HCT116 (cell line): ENCODE data around the gene RNF212B. TPM values are rescaled to one million over a fixed set of nuclear protein-coding genes. Genes with fewer than 3 reads are reported as not detected.

ENCODE experiments used
- ATAC-seq: fragments of 200-7000 bp; cut with Tn5 transposase; 2 replicates; pipeline ENCODE4 v1.9.1; 2020; ENCODE audit warnings: mild to moderate bottlenecking, moderate library complexity
- BruUV-seq: library from RNA; stranded (reverse); fragments of 400-500 nt; replicated peaks from 2 replicates; lab custom pipeline; 2021; lab: Mats Ljungman, UMichigan
- CTCF ChIA-PET: fragments of 300-600 bp; sonication (Branson Sonifier 250); formaldehyde crosslinking; loops from one replicate; lab custom pipeline; 2021; ENCODE audit warnings: antibody characterized with exemption; lab: Charles Lee
- POLR2A ChIA-PET: fragments of 300-600, 350-600 bp; sonication (Branson Sonifier 250); formaldehyde crosslinking; loops from one replicate; lab custom pipeline; 2021; ENCODE audit warnings: antibody characterized with exemption; lab: Charles Lee
- RAD21 ChIA-PET, 2 experiments: fragments of 300-600 bp; sonication (Branson Sonifier 250); formaldehyde crosslinking; loops; one replicate each; lab custom pipeline; 2023; ENCODE audit warnings: low total read pairs in 2 of 2; ENCODE audit not compliant: uncharacterized antibody in 2 of 2, unreplicated experiment in 2 of 2, low non-redundant PET in 1 of 2; lab: Charles Lee
- DNase-seq: peaks from one replicate; pipeline ENCODE4 v3.0.0-alpha.2; 2010; ENCODE audit warnings: low read depth, low spot score
- H2AFZ ChIP-seq: fragments of 200-600 bp; shearing (Covaris generic), sonication (generic); 2 replicates; pipeline ENCODE4 v1.6.1; 2017; ENCODE audit warnings: low read depth, mixed run types, mixed read lengths, antibody characterized with exemption, low read length; ENCODE audit not compliant: poor library complexity, severe bottlenecking
- H3K27ac ChIP-seq: 2 replicates; pipeline ENCODE4 v1.5.1; 2012; ENCODE audit warnings: low read depth, low read length
- H3K27me3 ChIP-seq: fragments of 200-600 bp; sonication (generic); 2 replicates; pipeline ENCODE4 v1.6.1; 2016; ENCODE audit warnings: mixed run types, low read length, mixed read lengths; ENCODE audit not compliant: insufficient read depth
- H3K36me3 ChIP-seq, 2 experiments: fragments of 200-500 bp in 1 of 2; fragments of 200-600 bp in 1 of 2; sonication (Bioruptor generic) in 1 of 2; sonication (generic) in 1 of 2; 2 replicates each; pipeline versions ENCODE4 v1.5.1 to v1.6.1; 2014 to 2016; ENCODE audit warnings: low read length in 2 of 2, inconsistent platforms in 1 of 2, mixed read lengths in 1 of 2, mixed run types in 1 of 2; ENCODE audit not compliant: insufficient read depth in 2 of 2, control insufficient read depth in 1 of 2
- H3K4me1 ChIP-seq, 2 experiments: fragments of 200-600 bp in 1 of 2; sonication (generic) in 1 of 2; 2 replicates each; pipeline versions ENCODE4 v1.5.1 to v1.6.1; 2012 to 2017; ENCODE audit warnings: low read length in 2 of 2, inconsistent platforms in 1 of 2, mild to moderate bottlenecking in 1 of 2, mixed read lengths in 1 of 2, mixed run types in 1 of 2, moderate library complexity in 1 of 2; ENCODE audit not compliant: insufficient read depth in 2 of 2, control insufficient read depth in 1 of 2
- H3K4me2 ChIP-seq: fragments of 200-600 bp; sonication (generic); 2 replicates; pipeline ENCODE4 v1.6.1; 2017; ENCODE audit warnings: mixed run types, low read length, mixed read lengths
- H3K4me3 ChIP-seq, 2 experiments: fragments of 200-600 bp in 1 of 2; sonication (generic) in 1 of 2; replicated peaks in 1 of 2; 2 replicates each; pipeline ENCODE4 v1.5.1; 2011 to 2016; ENCODE audit warnings: low read length in 2 of 2, control low read depth in 1 of 2, low read depth in 1 of 2, mild to moderate bottlenecking in 1 of 2, mixed read lengths in 1 of 2, mixed run types in 1 of 2
- H3K79me2 ChIP-seq: fragments of 200-600 bp; sonication (generic); 2 replicates; pipeline ENCODE4 v1.6.1; 2017; ENCODE audit warnings: mild to moderate bottlenecking, mixed run types, low read length, moderate library complexity, mixed read lengths; ENCODE audit not compliant: insufficient read depth
- H3K9ac ChIP-seq: fragments of 200-600 bp; sonication (generic); 2 replicates; pipeline ENCODE4 v1.6.1; 2016; ENCODE audit warnings: low read length, mixed read lengths
- H3K9me2 ChIP-seq: fragments of 200-600 bp; sonication (generic), shearing (Covaris generic); 2 replicates; pipeline ENCODE4 v1.6.1; 2017; ENCODE audit warnings: mixed run types, mild to moderate bottlenecking, moderate library complexity; ENCODE audit not compliant: insufficient read depth
- H3K9me3 ChIP-seq, 2 experiments: fragments of 200-500 bp in 1 of 2; fragments of 200-600 bp in 1 of 2; sonication (Bioruptor generic) in 1 of 2; sonication (generic) in 1 of 2; 2 replicates each; pipeline ENCODE4 v1.6.1; 2014 to 2017; ENCODE audit warnings: low read length in 2 of 2, mixed read lengths in 2 of 2, inconsistent platforms in 1 of 2, low read depth in 1 of 2, mild to moderate bottlenecking in 1 of 2, mixed run types in 1 of 2, moderate library complexity in 1 of 2; ENCODE audit not compliant: control insufficient read depth in 1 of 2, insufficient read depth in 1 of 2
- H4K20me1 ChIP-seq: fragments of 200-600 bp; sonication (generic), shearing (Covaris generic); 2 replicates; pipeline ENCODE4 v1.6.1; 2017; ENCODE audit warnings: mixed run types, mild to moderate bottlenecking, moderate library complexity; ENCODE audit not compliant: insufficient read depth
- CBX3 ChIP-seq: IDR thresholded peaks from 2 replicates; pipeline ENCODE4 v1.6.1; 2012; ENCODE audit warnings: low read depth
- CEBPB ChIP-seq: IDR thresholded peaks from 2 replicates; pipeline ENCODE4 v1.6.1; 2012; ENCODE audit warnings: low read depth
- ELF1 ChIP-seq: IDR thresholded peaks from 2 replicates; pipeline ENCODE4 v1.6.1; 2012; ENCODE audit warnings: low read depth, borderline replicate concordance
- EZH2 ChIP-seq: fragments of 200-600 bp; sonication (generic); IDR thresholded peaks from 2 replicates; pipeline ENCODE4 v1.6.1; 2017; ENCODE audit warnings: antibody characterized with exemption, mixed run types
- EZH2phosphoT487 ChIP-seq: fragments of 200-600 bp; IDR thresholded peaks from 2 replicates; pipeline ENCODE4 v1.6.1; 2018; ENCODE audit warnings: antibody characterized with exemption, borderline replicate concordance
- FOSL1 ChIP-seq: IDR thresholded peaks from 2 replicates; pipeline ENCODE4 v1.6.1; 2012; ENCODE audit warnings: low read depth
- POLR2AphosphoS5 ChIP-seq: IDR thresholded peaks from 2 replicates; pipeline ENCODE4 v1.6.1; 2011; ENCODE audit warnings: mild to moderate bottlenecking, low read depth, low read length, moderate library complexity
- RAD21 ChIP-seq: IDR thresholded peaks from 2 replicates; pipeline ENCODE4 v1.6.1; 2012; ENCODE audit warnings: low read depth, mild to moderate bottlenecking
- SP1 ChIP-seq: IDR thresholded peaks from 2 replicates; pipeline ENCODE4 v1.6.1; 2012; ENCODE audit warnings: low read depth
- SRF ChIP-seq: IDR thresholded peaks from 2 replicates; pipeline ENCODE4 v1.6.1; 2012; ENCODE audit warnings: low read depth
- TCF7L2 ChIP-seq: IDR thresholded peaks from 2 replicates; pipeline ENCODE4 v1.7.0; 2011; ENCODE audit warnings: borderline replicate concordance, inconsistent platforms; ENCODE audit not compliant: insufficient read depth, insufficient read length; ENCODE audit errors: extremely low read depth
- YY1 ChIP-seq: IDR thresholded peaks from 2 replicates; pipeline ENCODE4 v1.6.1; 2011; ENCODE audit warnings: low read length, low read depth, moderate library complexity, mild to moderate bottlenecking; ENCODE audit not compliant: insufficient replicate concordance; ENCODE audit errors: extremely low read depth
- ZNF274 ChIP-seq: fragments of 200-500 bp; sonication (Bioruptor generic); IDR thresholded peaks from 2 replicates; pipeline ENCODE4 v1.6.1; 2014; ENCODE audit warnings: mild to moderate bottlenecking, low read depth, low read length, inconsistent platforms
- intact Hi-C: fragments of 100-400 bp; cut with micrococcal nuclease; formaldehyde crosslinking; loops from 2 replicates; pipeline ENCODE4 v1.10.0; 2022
- total RNA-seq: library from RNA; stranded (reverse); gene quantifications from one replicate; pipeline ENCODE4 v1.2.1, GENCODE V29; 2021; ENCODE audit not compliant: unreplicated experiment
- TF ChIP-seq, protein P1 (sequence below): IDR thresholded peaks from 2 replicates; pipeline ENCODE4 v1.6.1; 2012
- TF ChIP-seq, protein P2 (sequence below), 3 experiments: fragments of 200-600 bp in 1 of 3; sonication (generic) in 1 of 3; IDR thresholded peaks in 2 of 3; conservative IDR thresholded peaks in 1 of 3; 2 replicates each; pipeline ENCODE4 v1.5.1; 2012 to 2017; ENCODE audit warnings: low read depth in 2 of 3, low read length in 2 of 3, antibody characterized with exemption in 1 of 3, borderline replicate concordance in 1 of 3, control low read depth in 1 of 3, mild to moderate bottlenecking in 1 of 3, mixed read lengths in 1 of 3, mixed run types in 1 of 3, moderate library complexity in 1 of 3; ENCODE audit not compliant: insufficient read depth in 1 of 3
- TF ChIP-seq, protein P3 (sequence below): IDR thresholded peaks from 2 replicates; pipeline ENCODE4 v1.6.1; 2012; ENCODE audit warnings: low read depth

Gene RNF212B
- total RNA-seq, 1 experiment from 2014 or later: not detected

DNA sequence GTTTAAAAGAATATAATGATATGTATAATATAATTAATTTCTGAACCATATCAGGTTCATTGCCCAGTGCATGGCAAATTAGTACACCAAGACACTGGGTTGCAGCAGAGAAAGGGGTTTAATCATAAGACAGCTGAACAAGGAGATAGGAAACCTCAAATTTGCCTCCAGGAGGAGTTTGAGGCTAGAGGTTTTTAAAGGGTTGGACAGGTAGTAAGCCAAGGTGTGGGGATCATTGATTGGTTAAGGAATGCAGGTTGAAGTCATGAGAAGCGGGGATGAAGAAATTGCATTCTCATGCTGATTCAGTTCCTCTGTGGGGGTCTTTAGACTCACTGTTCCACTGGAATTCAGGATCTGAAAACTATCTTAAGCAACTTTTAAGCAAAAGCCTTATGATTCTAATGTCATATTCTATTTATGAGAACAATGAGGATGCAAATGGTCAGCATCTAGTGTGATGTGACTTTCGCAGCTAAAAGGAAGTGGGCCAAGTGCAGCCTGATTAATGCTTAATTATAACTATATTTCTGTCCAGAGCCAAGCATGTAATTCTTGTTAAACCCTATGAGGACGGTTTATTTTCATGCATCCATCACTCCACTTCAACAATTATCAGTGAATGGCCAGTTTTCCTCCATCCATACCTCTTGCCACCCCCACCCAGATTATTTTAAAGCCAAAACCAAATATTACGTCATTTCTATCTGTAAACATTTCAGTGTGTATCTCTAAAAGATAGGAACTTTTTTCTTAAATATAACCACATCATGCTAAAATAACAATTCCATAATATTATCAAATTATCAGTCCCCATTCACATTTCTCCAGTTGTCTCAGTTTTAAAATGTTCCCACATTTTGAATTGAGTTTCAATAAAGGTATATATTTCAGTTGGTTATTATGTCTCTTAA is 14.9 kb downstream of the RNF212B start:
- Histone ChIP-seq H3K79me2 (no peaks in the 10 kb centered on the region), H3K9me2 (no peaks in the 10 kb centered on the region), H3K9ac (no peak overlapping the region), H2AFZ (no peak overlapping the region), H3K27me3 (no peaks in the 10 kb centered on the region), H3K36me3 (no peaks in the 10 kb centered on the region), H3K4me2 (no peak overlapping the region), H3K4me1 (no peaks in the 10 kb centered on the region; a peak in 1 of 4 replicates), H3K9me3 (no peaks in the 10 kb centered on the region), H3K27ac (no peak overlapping the region), H3K4me3 (no peak overlapping the region), H4K20me1 (no peaks in the 10 kb centered on the region)
- ChIA-PET POLR2A (interaction anchor here (0.9 kb wide), 1 partner anchor 33 kb away, joined by 3 read pairs; the partner anchor contains the start of gene HOMEZ), CTCF (no interaction called here), RAD21 (no interaction called here)
- TF ChIP-seq EZH2 (no peak), RAD21 (no peak), CBX3 (no peak), TCF7L2 (no peak), CEBPB (no peak), FOSL1 (no peak), EZH2phosphoT487 (no peak), POLR2AphosphoS5 (no peak), YY1 (no peak), SP1 (no peak), ZNF274 (no peak), ELF1 (no peak), SRF (no peak)
- TF ChIP-seq, protein P1, sequence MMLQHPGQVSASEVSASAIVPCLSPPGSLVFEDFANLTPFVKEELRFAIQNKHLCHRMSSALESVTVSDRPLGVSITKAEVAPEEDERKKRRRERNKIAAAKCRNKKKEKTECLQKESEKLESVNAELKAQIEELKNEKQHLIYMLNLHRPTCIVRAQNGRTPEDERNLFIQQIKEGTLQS: no peak
- TF ChIP-seq, protein P2, sequence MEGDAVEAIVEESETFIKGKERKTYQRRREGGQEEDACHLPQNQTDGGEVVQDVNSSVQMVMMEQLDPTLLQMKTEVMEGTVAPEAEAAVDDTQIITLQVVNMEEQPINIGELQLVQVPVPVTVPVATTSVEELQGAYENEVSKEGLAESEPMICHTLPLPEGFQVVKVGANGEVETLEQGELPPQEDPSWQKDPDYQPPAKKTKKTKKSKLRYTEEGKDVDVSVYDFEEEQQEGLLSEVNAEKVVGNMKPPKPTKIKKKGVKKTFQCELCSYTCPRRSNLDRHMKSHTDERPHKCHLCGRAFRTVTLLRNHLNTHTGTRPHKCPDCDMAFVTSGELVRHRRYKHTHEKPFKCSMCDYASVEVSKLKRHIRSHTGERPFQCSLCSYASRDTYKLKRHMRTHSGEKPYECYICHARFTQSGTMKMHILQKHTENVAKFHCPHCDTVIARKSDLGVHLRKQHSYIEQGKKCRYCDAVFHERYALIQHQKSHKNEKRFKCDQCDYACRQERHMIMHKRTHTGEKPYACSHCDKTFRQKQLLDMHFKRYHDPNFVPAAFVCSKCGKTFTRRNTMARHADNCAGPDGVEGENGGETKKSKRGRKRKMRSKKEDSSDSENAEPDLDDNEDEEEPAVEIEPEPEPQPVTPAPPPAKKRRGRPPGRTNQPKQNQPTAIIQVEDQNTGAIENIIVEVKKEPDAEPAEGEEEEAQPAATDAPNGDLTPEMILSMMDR (IDR thresholded peaks at IDR 0.05 in 2 of 3, conservative IDR thresholded peaks at IDR 0.05 in 1 of 3; ENCODE audit: borderline replicate concordance in 1 of 3, insufficient read depth in 1 of 3, low read depth in 2 of 3, low read length in 2 of 3): no peak
- TF ChIP-seq, protein P3, sequence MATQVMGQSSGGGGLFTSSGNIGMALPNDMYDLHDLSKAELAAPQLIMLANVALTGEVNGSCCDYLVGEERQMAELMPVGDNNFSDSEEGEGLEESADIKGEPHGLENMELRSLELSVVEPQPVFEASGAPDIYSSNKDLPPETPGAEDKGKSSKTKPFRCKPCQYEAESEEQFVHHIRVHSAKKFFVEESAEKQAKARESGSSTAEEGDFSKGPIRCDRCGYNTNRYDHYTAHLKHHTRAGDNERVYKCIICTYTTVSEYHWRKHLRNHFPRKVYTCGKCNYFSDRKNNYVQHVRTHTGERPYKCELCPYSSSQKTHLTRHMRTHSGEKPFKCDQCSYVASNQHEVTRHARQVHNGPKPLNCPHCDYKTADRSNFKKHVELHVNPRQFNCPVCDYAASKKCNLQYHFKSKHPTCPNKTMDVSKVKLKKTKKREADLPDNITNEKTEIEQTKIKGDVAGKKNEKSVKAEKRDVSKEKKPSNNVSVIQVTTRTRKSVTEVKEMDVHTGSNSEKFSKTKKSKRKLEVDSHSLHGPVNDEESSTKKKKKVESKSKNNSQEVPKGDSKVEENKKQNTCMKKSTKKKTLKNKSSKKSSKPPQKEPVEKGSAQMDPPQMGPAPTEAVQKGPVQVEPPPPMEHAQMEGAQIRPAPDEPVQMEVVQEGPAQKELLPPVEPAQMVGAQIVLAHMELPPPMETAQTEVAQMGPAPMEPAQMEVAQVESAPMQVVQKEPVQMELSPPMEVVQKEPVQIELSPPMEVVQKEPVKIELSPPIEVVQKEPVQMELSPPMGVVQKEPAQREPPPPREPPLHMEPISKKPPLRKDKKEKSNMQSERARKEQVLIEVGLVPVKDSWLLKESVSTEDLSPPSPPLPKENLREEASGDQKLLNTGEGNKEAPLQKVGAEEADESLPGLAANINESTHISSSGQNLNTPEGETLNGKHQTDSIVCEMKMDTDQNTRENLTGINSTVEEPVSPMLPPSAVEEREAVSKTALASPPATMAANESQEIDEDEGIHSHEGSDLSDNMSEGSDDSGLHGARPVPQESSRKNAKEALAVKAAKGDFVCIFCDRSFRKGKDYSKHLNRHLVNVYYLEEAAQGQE: no peak
- intact Hi-C loops: no loop called here
- no peak for DNase-seq
- no peak for ATAC-seq
- no TSS peak for BruUV-seq
